HL-60 (cell line): ENCODE measurements around the gene AAMP.

ENCODE experiments used
- CTCF ChIP-seq: IDR thresholded peaks from one replicate; pipeline ENCODE4 v1.5.1; 2011; ENCODE audit warnings: low read length, control low read depth, inconsistent platforms; ENCODE audit not compliant: insufficient read depth
- POLR2AphosphoS5 ChIP-seq: IDR thresholded peaks from 2 replicates; pipeline ENCODE4 v1.6.1; 2012; ENCODE audit warnings: low read depth
- TF ChIP-seq, protein P1 (sequence below): IDR thresholded peaks from 2 replicates; pipeline ENCODE4 v1.6.1; 2012; ENCODE audit warnings: low read depth; ENCODE audit not compliant: insufficient replicate concordance

DNA sequence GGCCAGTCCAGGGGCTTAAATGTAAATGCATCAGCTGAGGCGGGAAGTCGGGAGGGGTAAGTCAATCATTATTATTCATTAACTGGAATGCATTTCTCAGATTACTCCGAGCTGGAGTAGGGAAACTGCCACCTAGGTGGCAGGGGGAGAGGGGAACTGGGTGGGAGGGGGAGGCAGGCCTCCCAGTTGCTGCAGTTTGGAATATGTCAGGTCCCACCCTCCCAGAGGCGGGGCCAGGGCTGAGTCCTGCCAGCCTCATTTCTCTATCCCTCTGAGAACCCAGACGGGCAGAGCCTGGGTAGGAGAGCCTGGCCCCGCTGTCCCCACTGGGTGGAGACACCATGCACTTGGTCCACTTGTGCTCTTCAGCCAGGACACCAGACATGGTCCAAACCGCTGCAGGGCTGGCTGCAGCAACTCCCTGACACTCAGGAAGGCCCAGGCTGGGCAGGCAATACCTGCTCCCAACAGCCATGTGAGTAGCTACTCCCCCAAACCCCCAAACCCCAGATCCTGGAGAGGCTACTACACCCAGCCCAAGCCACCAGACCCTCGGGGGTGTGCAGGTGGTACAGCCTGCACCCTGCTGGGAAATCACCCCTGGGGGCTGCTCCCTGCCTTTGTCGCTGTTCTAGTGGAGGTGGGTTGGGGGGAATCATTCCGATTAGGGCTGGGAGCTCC lies 9.1 kb downstream of the AAMP start, which contains the start of gene GPBAR1:
- TF ChIP-seq CTCF (no peak), POLR2AphosphoS5 (no peak)
- TF ChIP-seq, protein P1, sequence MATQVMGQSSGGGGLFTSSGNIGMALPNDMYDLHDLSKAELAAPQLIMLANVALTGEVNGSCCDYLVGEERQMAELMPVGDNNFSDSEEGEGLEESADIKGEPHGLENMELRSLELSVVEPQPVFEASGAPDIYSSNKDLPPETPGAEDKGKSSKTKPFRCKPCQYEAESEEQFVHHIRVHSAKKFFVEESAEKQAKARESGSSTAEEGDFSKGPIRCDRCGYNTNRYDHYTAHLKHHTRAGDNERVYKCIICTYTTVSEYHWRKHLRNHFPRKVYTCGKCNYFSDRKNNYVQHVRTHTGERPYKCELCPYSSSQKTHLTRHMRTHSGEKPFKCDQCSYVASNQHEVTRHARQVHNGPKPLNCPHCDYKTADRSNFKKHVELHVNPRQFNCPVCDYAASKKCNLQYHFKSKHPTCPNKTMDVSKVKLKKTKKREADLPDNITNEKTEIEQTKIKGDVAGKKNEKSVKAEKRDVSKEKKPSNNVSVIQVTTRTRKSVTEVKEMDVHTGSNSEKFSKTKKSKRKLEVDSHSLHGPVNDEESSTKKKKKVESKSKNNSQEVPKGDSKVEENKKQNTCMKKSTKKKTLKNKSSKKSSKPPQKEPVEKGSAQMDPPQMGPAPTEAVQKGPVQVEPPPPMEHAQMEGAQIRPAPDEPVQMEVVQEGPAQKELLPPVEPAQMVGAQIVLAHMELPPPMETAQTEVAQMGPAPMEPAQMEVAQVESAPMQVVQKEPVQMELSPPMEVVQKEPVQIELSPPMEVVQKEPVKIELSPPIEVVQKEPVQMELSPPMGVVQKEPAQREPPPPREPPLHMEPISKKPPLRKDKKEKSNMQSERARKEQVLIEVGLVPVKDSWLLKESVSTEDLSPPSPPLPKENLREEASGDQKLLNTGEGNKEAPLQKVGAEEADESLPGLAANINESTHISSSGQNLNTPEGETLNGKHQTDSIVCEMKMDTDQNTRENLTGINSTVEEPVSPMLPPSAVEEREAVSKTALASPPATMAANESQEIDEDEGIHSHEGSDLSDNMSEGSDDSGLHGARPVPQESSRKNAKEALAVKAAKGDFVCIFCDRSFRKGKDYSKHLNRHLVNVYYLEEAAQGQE: no peak
